ENCODE data around the gene CAT. TPM values are rescaled to one million over a fixed set of nuclear protein-coding genes. Genes with fewer than 3 reads are reported as not detected.

CAT gene
- total and polyA plus RNA-seq, 2 donors (not counting 1 experiment from before 2014, with no cell fraction given), result 93.8 to 113 TPM

DNA sequence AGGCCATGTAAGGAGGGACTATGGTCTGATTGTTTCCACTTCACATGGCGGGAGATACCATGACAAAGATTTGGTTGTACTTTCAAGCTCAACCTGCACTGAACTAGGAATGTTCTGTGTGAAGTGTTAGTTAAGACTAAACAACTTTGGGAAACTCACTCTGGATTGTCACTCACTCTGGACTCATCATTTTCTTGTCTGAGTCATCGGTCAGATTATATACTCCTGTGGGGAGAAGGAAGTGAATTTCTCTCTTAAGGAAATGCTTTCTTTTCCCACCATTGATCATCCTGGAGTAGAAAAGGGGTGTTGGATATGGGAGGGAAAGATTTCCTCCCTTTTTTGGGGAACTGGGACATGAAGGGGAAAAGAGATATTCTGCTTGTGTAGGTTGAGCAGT, 26.9 kb upstream of the CAT start:
- H3K27me3 ChIP-seq (ENCODE audit: control insufficient read depth, insufficient read depth, low read length), result peaks cover 4% of the 10 kb centered on the region
- H3K79me2 ChIP-seq (ENCODE audit: control insufficient read depth, insufficient read depth, low read length), result no peaks in the 10 kb centered on the region
- H4K20me1 ChIP-seq (ENCODE audit: control insufficient read depth, extremely low read depth, insufficient read depth, low read length), result no peaks in the 10 kb centered on the region
- H3K9me3 ChIP-seq (ENCODE audit: control insufficient read depth, insufficient read depth, low read depth, low read length), result no peaks in the 10 kb centered on the region
- H3K9ac ChIP-seq (ENCODE audit: insufficient read depth, low read length), result no peak overlapping the region
- no peak overlapping the region for H3K4me2 ChIP-seq (ENCODE audit: extremely low read depth, insufficient read depth, low read length)
- no peak overlapping the region for H3K27ac ChIP-seq (ENCODE audit: insufficient read depth, low read length)
- no peaks in the 10 kb centered on the region for H3K36me3 ChIP-seq (ENCODE audit: control insufficient read depth, insufficient read depth, low read length)
- no peak for TF ChIP-seq EZH2 (IDR thresholded peaks at IDR 0.05; ENCODE audit: low read length, missing control alignments)
- TF ChIP-seq, protein P1, sequence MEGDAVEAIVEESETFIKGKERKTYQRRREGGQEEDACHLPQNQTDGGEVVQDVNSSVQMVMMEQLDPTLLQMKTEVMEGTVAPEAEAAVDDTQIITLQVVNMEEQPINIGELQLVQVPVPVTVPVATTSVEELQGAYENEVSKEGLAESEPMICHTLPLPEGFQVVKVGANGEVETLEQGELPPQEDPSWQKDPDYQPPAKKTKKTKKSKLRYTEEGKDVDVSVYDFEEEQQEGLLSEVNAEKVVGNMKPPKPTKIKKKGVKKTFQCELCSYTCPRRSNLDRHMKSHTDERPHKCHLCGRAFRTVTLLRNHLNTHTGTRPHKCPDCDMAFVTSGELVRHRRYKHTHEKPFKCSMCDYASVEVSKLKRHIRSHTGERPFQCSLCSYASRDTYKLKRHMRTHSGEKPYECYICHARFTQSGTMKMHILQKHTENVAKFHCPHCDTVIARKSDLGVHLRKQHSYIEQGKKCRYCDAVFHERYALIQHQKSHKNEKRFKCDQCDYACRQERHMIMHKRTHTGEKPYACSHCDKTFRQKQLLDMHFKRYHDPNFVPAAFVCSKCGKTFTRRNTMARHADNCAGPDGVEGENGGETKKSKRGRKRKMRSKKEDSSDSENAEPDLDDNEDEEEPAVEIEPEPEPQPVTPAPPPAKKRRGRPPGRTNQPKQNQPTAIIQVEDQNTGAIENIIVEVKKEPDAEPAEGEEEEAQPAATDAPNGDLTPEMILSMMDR (conservative IDR thresholded peaks at IDR 0.05 in 1 of 2, IDR thresholded peaks at IDR 0.05 in 1 of 2; ENCODE audit: low read depth in 1 of 2, low read length in 2 of 2), result no peak
- DNase-seq (ENCODE audit: low read depth in 2 of 2), result no peak
- no peak overlapping the region for H2AFZ ChIP-seq (ENCODE audit: low read length)
- no peaks in the 10 kb centered on the region for H3K4me1 ChIP-seq (ENCODE audit: control insufficient read depth, extremely low read depth, insufficient read depth, low read length)
- H3K4me3 ChIP-seq (replicated peaks in 1 of 4; ENCODE audit: control extremely low read depth in 1 of 4, insufficient read depth in 1 of 4, low read depth in 3 of 4, low read length in 4 of 4), result no peak overlapping the region

GRCh38 chr11:34413263-34413662, 25.5 kb upstream of the CAT start:
- no peaks in the 10 kb centered on the region for H4K20me1 ChIP-seq (ENCODE audit: control insufficient read depth, extremely low read depth, insufficient read depth, low read length)
- H3K9ac ChIP-seq (ENCODE audit: insufficient read depth, low read length), result no peak overlapping the region
- H3K36me3 ChIP-seq (ENCODE audit: control insufficient read depth, insufficient read depth, low read length), result no peaks in the 10 kb centered on the region
- no peaks in the 10 kb centered on the region for H3K9me3 ChIP-seq (ENCODE audit: control insufficient read depth, insufficient read depth, low read depth, low read length)
- no peak overlapping the region for H3K4me2 ChIP-seq (ENCODE audit: extremely low read depth, insufficient read depth, low read length)
- H3K4me3 ChIP-seq (replicated peaks in 1 of 4; ENCODE audit: control extremely low read depth in 1 of 4, insufficient read depth in 1 of 4, low read depth in 3 of 4, low read length in 4 of 4), result no peak overlapping the region
- no peak overlapping the region for H2AFZ ChIP-seq (ENCODE audit: low read length)
- no peaks in the 10 kb centered on the region for H3K27me3 ChIP-seq (ENCODE audit: control insufficient read depth, insufficient read depth, low read length)
- no peak for TF ChIP-seq EZH2 (IDR thresholded peaks at IDR 0.05; ENCODE audit: low read length, missing control alignments)
- TF ChIP-seq, protein P1 (conservative IDR thresholded peaks at IDR 0.05 in 1 of 2, IDR thresholded peaks at IDR 0.05 in 1 of 2; ENCODE audit: low read depth in 1 of 2, low read length in 2 of 2), result no peak
- H3K79me2 ChIP-seq (ENCODE audit: control insufficient read depth, insufficient read depth, low read length), result no peaks in the 10 kb centered on the region
- no peak overlapping the region for H3K27ac ChIP-seq (ENCODE audit: insufficient read depth, low read length)
- DNase-seq (ENCODE audit: low read depth in 2 of 2), result no peak
- H3K4me1 ChIP-seq (ENCODE audit: control insufficient read depth, extremely low read depth, insufficient read depth, low read length), result no peaks in the 10 kb centered on the region

- no peaks in the 10 kb centered on the region for H3K9me3 ChIP-seq (ENCODE audit: control insufficient read depth, insufficient read depth, low read depth, low read length)
- peaks cover 2% of the 10 kb centered on the region for H3K27me3 ChIP-seq (ENCODE audit: control insufficient read depth, insufficient read depth, low read length)
- H3K79me2 ChIP-seq (ENCODE audit: control insufficient read depth, insufficient read depth, low read length), result no peaks in the 10 kb centered on the region
- H3K4me1 ChIP-seq (ENCODE audit: control insufficient read depth, extremely low read depth, insufficient read depth, low read length), result no peaks in the 10 kb centered on the region
- H3K36me3 ChIP-seq (ENCODE audit: control insufficient read depth, insufficient read depth, low read length), result no peaks in the 10 kb centered on the region
- no peaks in the 10 kb centered on the region for H4K20me1 ChIP-seq (ENCODE audit: control insufficient read depth, extremely low read depth, insufficient read depth, low read length)
- no peak overlapping the region for H3K4me3 ChIP-seq (replicated peaks in 1 of 4; ENCODE audit: control extremely low read depth in 1 of 4, insufficient read depth in 1 of 4, low read depth in 3 of 4, low read length in 4 of 4)
- no peak overlapping the region for H2AFZ ChIP-seq (ENCODE audit: low read length)
- no peak overlapping the region for H3K27ac ChIP-seq (ENCODE audit: insufficient read depth, low read length)
- no peak for DNase-seq (ENCODE audit: low read depth in 2 of 2)
- no peak overlapping the region for H3K4me2 ChIP-seq (ENCODE audit: extremely low read depth, insufficient read depth, low read length)
- no peak for TF ChIP-seq EZH2 (IDR thresholded peaks at IDR 0.05; ENCODE audit: low read length, missing control alignments)
- TF ChIP-seq, protein P1 (conservative IDR thresholded peaks at IDR 0.05 in 1 of 2, IDR thresholded peaks at IDR 0.05 in 1 of 2; ENCODE audit: low read depth in 1 of 2, low read length in 2 of 2), result no peak
- no peak overlapping the region for H3K9ac ChIP-seq (ENCODE audit: insufficient read depth, low read length)
Observed at GRCh38 chr11:34415538-34415937, 23.2 kb upstream of the CAT start.

Data from fibroblast of lung (primary cell).